HCT116 (cell line): ENCODE data around the gene CIB1. TPM values are rescaled to one million over a fixed set of nuclear protein-coding genes. Genes with fewer than 3 reads are reported as not detected.
A peak's percentile ranks its signal among the peaks of the same experiment; 100 is the strongest.

Experiments
- ATAC-seq: fragments of 200-7000 bp; cut with Tn5 transposase; 2 replicates; pipeline ENCODE4 v1.9.1; 2020; ENCODE audit warnings: mild to moderate bottlenecking, moderate library complexity
- BruUV-seq: library from RNA; stranded (reverse); fragments of 400-500 nt; replicated peaks from 2 replicates; lab custom pipeline; 2021; lab: Mats Ljungman, UMichigan
- CTCF ChIA-PET: fragments of 300-600 bp; sonication (Branson Sonifier 250); formaldehyde crosslinking; loops from one replicate; lab custom pipeline; 2021; ENCODE audit warnings: antibody characterized with exemption; lab: Charles Lee
- POLR2A ChIA-PET: fragments of 300-600, 350-600 bp; sonication (Branson Sonifier 250); formaldehyde crosslinking; loops from one replicate; lab custom pipeline; 2021; ENCODE audit warnings: antibody characterized with exemption; lab: Charles Lee
- RAD21 ChIA-PET, 2 experiments: fragments of 300-600 bp; sonication (Branson Sonifier 250); formaldehyde crosslinking; loops; one replicate each; lab custom pipeline; 2023; ENCODE audit warnings: low total read pairs in 2 of 2; ENCODE audit not compliant: uncharacterized antibody in 2 of 2, unreplicated experiment in 2 of 2, low non-redundant PET in 1 of 2; lab: Charles Lee
- DNase-seq: peaks from one replicate; pipeline ENCODE4 v3.0.0-alpha.2; 2010; ENCODE audit warnings: low read depth, low spot score
- H2AFZ ChIP-seq: fragments of 200-600 bp; shearing (Covaris generic), sonication (generic); 2 replicates; pipeline ENCODE4 v1.6.1; 2017; ENCODE audit warnings: low read depth, mixed run types, mixed read lengths, antibody characterized with exemption, low read length; ENCODE audit not compliant: poor library complexity, severe bottlenecking
- H3K27ac ChIP-seq: 2 replicates; pipeline ENCODE4 v1.5.1; 2012; ENCODE audit warnings: low read depth, low read length
- H3K27me3 ChIP-seq: fragments of 200-600 bp; sonication (generic); 2 replicates; pipeline ENCODE4 v1.6.1; 2016; ENCODE audit warnings: mixed run types, low read length, mixed read lengths; ENCODE audit not compliant: insufficient read depth
- H3K36me3 ChIP-seq, 2 experiments: fragments of 200-500 bp in 1 of 2; fragments of 200-600 bp in 1 of 2; sonication (Bioruptor generic) in 1 of 2; sonication (generic) in 1 of 2; 2 replicates each; pipeline versions ENCODE4 v1.5.1 to v1.6.1; 2014 to 2016; ENCODE audit warnings: low read length in 2 of 2, inconsistent platforms in 1 of 2, mixed read lengths in 1 of 2, mixed run types in 1 of 2; ENCODE audit not compliant: insufficient read depth in 2 of 2, control insufficient read depth in 1 of 2
- H3K4me1 ChIP-seq, 2 experiments: fragments of 200-600 bp in 1 of 2; sonication (generic) in 1 of 2; 2 replicates each; pipeline versions ENCODE4 v1.5.1 to v1.6.1; 2012 to 2017; ENCODE audit warnings: low read length in 2 of 2, inconsistent platforms in 1 of 2, mild to moderate bottlenecking in 1 of 2, mixed read lengths in 1 of 2, mixed run types in 1 of 2, moderate library complexity in 1 of 2; ENCODE audit not compliant: insufficient read depth in 2 of 2, control insufficient read depth in 1 of 2
- H3K4me2 ChIP-seq: fragments of 200-600 bp; sonication (generic); 2 replicates; pipeline ENCODE4 v1.6.1; 2017; ENCODE audit warnings: mixed run types, low read length, mixed read lengths
- H3K4me3 ChIP-seq, 2 experiments: fragments of 200-600 bp in 1 of 2; sonication (generic) in 1 of 2; replicated peaks in 1 of 2; 2 replicates each; pipeline ENCODE4 v1.5.1; 2011 to 2016; ENCODE audit warnings: low read length in 2 of 2, control low read depth in 1 of 2, low read depth in 1 of 2, mild to moderate bottlenecking in 1 of 2, mixed read lengths in 1 of 2, mixed run types in 1 of 2
- H3K79me2 ChIP-seq: fragments of 200-600 bp; sonication (generic); 2 replicates; pipeline ENCODE4 v1.6.1; 2017; ENCODE audit warnings: mild to moderate bottlenecking, mixed run types, low read length, moderate library complexity, mixed read lengths; ENCODE audit not compliant: insufficient read depth
- H3K9ac ChIP-seq: fragments of 200-600 bp; sonication (generic); 2 replicates; pipeline ENCODE4 v1.6.1; 2016; ENCODE audit warnings: low read length, mixed read lengths
- H3K9me2 ChIP-seq: fragments of 200-600 bp; sonication (generic), shearing (Covaris generic); 2 replicates; pipeline ENCODE4 v1.6.1; 2017; ENCODE audit warnings: mixed run types, mild to moderate bottlenecking, moderate library complexity; ENCODE audit not compliant: insufficient read depth
- H3K9me3 ChIP-seq, 2 experiments: fragments of 200-500 bp in 1 of 2; fragments of 200-600 bp in 1 of 2; sonication (Bioruptor generic) in 1 of 2; sonication (generic) in 1 of 2; 2 replicates each; pipeline ENCODE4 v1.6.1; 2014 to 2017; ENCODE audit warnings: low read length in 2 of 2, mixed read lengths in 2 of 2, inconsistent platforms in 1 of 2, low read depth in 1 of 2, mild to moderate bottlenecking in 1 of 2, mixed run types in 1 of 2, moderate library complexity in 1 of 2; ENCODE audit not compliant: control insufficient read depth in 1 of 2, insufficient read depth in 1 of 2
- H4K20me1 ChIP-seq: fragments of 200-600 bp; sonication (generic), shearing (Covaris generic); 2 replicates; pipeline ENCODE4 v1.6.1; 2017; ENCODE audit warnings: mixed run types, mild to moderate bottlenecking, moderate library complexity; ENCODE audit not compliant: insufficient read depth
- ATF3 ChIP-seq: IDR thresholded peaks from 2 replicates; pipeline ENCODE4 v1.6.1; 2012
- CTCF ChIP-seq, 3 experiments: fragments of 200-600 bp in 1 of 3; sonication (generic) in 1 of 3; IDR thresholded peaks in 2 of 3; conservative IDR thresholded peaks in 1 of 3; 2 replicates each; pipeline ENCODE4 v1.5.1; 2012 to 2017; ENCODE audit warnings: low read depth in 2 of 3, low read length in 2 of 3, antibody characterized with exemption in 1 of 3, borderline replicate concordance in 1 of 3, control low read depth in 1 of 3, mild to moderate bottlenecking in 1 of 3, mixed read lengths in 1 of 3, mixed run types in 1 of 3, moderate library complexity in 1 of 3; ENCODE audit not compliant: insufficient read depth in 1 of 3
- EGR1 ChIP-seq: IDR thresholded peaks from 2 replicates; pipeline ENCODE4 v1.6.1; 2012; ENCODE audit warnings: low read depth
- ELF1 ChIP-seq: IDR thresholded peaks from 2 replicates; pipeline ENCODE4 v1.6.1; 2012; ENCODE audit warnings: low read depth, borderline replicate concordance
- EZH2 ChIP-seq: fragments of 200-600 bp; sonication (generic); IDR thresholded peaks from 2 replicates; pipeline ENCODE4 v1.6.1; 2017; ENCODE audit warnings: antibody characterized with exemption, mixed run types
- EZH2phosphoT487 ChIP-seq: fragments of 200-600 bp; IDR thresholded peaks from 2 replicates; pipeline ENCODE4 v1.6.1; 2018; ENCODE audit warnings: antibody characterized with exemption, borderline replicate concordance
- FOSL1 ChIP-seq: IDR thresholded peaks from 2 replicates; pipeline ENCODE4 v1.6.1; 2012; ENCODE audit warnings: low read depth
- JUND ChIP-seq: IDR thresholded peaks from 2 replicates; pipeline ENCODE4 v1.6.1; 2012
- MAX ChIP-seq: IDR thresholded peaks from 2 replicates; pipeline ENCODE4 v1.6.1; 2012
- POLR2AphosphoS5 ChIP-seq: IDR thresholded peaks from 2 replicates; pipeline ENCODE4 v1.6.1; 2011; ENCODE audit warnings: mild to moderate bottlenecking, low read depth, low read length, moderate library complexity
- RAD21 ChIP-seq: IDR thresholded peaks from 2 replicates; pipeline ENCODE4 v1.6.1; 2012; ENCODE audit warnings: low read depth, mild to moderate bottlenecking
- SIN3A ChIP-seq: IDR thresholded peaks from 2 replicates; pipeline ENCODE4 v1.6.1; 2012; ENCODE audit warnings: low read depth
- SP1 ChIP-seq: IDR thresholded peaks from 2 replicates; pipeline ENCODE4 v1.6.1; 2012; ENCODE audit warnings: low read depth
- SRF ChIP-seq: IDR thresholded peaks from 2 replicates; pipeline ENCODE4 v1.6.1; 2012; ENCODE audit warnings: low read depth
- TCF7L2 ChIP-seq: IDR thresholded peaks from 2 replicates; pipeline ENCODE4 v1.7.0; 2011; ENCODE audit warnings: borderline replicate concordance, inconsistent platforms; ENCODE audit not compliant: insufficient read depth, insufficient read length; ENCODE audit errors: extremely low read depth
- ZNF274 ChIP-seq: fragments of 200-500 bp; sonication (Bioruptor generic); IDR thresholded peaks from 2 replicates; pipeline ENCODE4 v1.6.1; 2014; ENCODE audit warnings: mild to moderate bottlenecking, low read depth, low read length, inconsistent platforms
- intact Hi-C: fragments of 100-400 bp; cut with micrococcal nuclease; formaldehyde crosslinking; loops from 2 replicates; pipeline ENCODE4 v1.10.0; 2022
- total RNA-seq: library from RNA; stranded (reverse); gene quantifications from one replicate; pipeline ENCODE4 v1.2.1, GENCODE V29; 2021; ENCODE audit not compliant: unreplicated experiment

Gene CIB1
- total RNA-seq, 1 experiment from 2014 or later, result 92.7 TPM

GRCh38 chr15:90189781-90190467, 43.8 kb downstream of the CIB1 start:
- peaks cover 30 to 72% of the 10 kb centered on the region in 2 experiments for H3K4me1 ChIP-seq

More at GRCh38 chr15:90189781-90190467, 43.8 kb downstream of the CIB1 start:
- Histone ChIP-seq H3K36me3 (no peaks in the 10 kb centered on the region), H2AFZ (no peak overlapping the region), H4K20me1 (no peaks in the 10 kb centered on the region), H3K27ac (peak overlapping the region; percentile 16; the same call in 1 of the 2 replicates), H3K4me2 (peak overlapping the region; percentile 19; the same call in 1 of the 2 replicates), H3K79me2 (peaks cover 8% of the 10 kb centered on the region; the same call in 1 of the 2 replicates), H3K27me3 (no peaks in the 10 kb centered on the region), H3K9me3 (no peaks in the 10 kb centered on the region), H3K9me2 (no peaks in the 10 kb centered on the region), H3K4me3 (no peak overlapping the region), H3K9ac (no peak overlapping the region)
- intact Hi-C loops, result no loop called here
- TF ChIP-seq JUND (no peak), ZNF274 (no peak), EZH2 (no peak), EGR1 (no peak), SP1 (no peak), FOSL1 (no peak), RAD21 (no peak), SRF (no peak), EZH2phosphoT487 (no peak), ELF1 (no peak), ATF3 (no peak), TCF7L2 (no peak), POLR2AphosphoS5 (no peak), MAX (no peak), SIN3A (no peak), CTCF (IDR thresholded peaks at IDR 0.05 in 2 of 3, conservative IDR thresholded peaks at IDR 0.05 in 1 of 3; ENCODE audit: borderline replicate concordance in 1 of 3, insufficient read depth in 1 of 3, low read depth in 2 of 3, low read length in 2 of 3) (no peak)
- ChIA-PET POLR2A (no interaction called here), CTCF (interaction anchor here (1.0 kb wide), 1 partner anchor 11 kb away, joined by 3 read pairs; the partner anchor contains the start of gene SEMA4B), RAD21 (no interaction called here)
- BruUV-seq, result no TSS peak
- ATAC-seq, result no peak
- no peak for DNase-seq
